BLaER1 treated with 17β-estradiol and CSF1 and Interleukin-3, amounts not matched to agents 10 nM and 100 nM (cell line): ENCODE measurements around the gene HOXC11.

ENCODE experiments used
- H3K27ac ChIP-seq, 11 experiments: shearing (Covaris generic); formaldehyde crosslinking; 2 replicates each; pipeline ENCODE4 v1.8.1; 2022
- H3K27me3 ChIP-seq, 11 experiments: shearing (Covaris generic); formaldehyde crosslinking; 2 replicates each; pipeline ENCODE4 v1.8.1; 2022
- H3K36me3 ChIP-seq, 11 experiments: shearing (Covaris generic); formaldehyde crosslinking; 2 replicates each; pipeline ENCODE4 v1.8.1; 2022
- H3K4me1 ChIP-seq, 10 experiments: shearing (Covaris generic); formaldehyde crosslinking; 2 replicates each; pipeline ENCODE4 v1.8.1; 2022
- H3K4me2 ChIP-seq, 11 experiments: shearing (Covaris generic); formaldehyde crosslinking; 2 replicates each; pipeline ENCODE4 v1.8.1; 2022
- H3K4me3 ChIP-seq, 10 experiments: shearing (Covaris generic); formaldehyde crosslinking; 2 replicates each; pipeline ENCODE4 v1.8.1; 2022
- H3K9ac ChIP-seq, 11 experiments: shearing (Covaris generic); formaldehyde crosslinking; 2 replicates each; pipeline ENCODE4 v1.8.1; 2022
- H3K9me3 ChIP-seq, 11 experiments: shearing (Covaris generic); formaldehyde crosslinking; replicated peaks in 1 of 11; 2 replicates each; pipeline ENCODE4 v1.8.1; 2022
- H4K20me1 ChIP-seq, 11 experiments: shearing (Covaris generic); formaldehyde crosslinking; 2 replicates each; pipeline ENCODE4 v1.8.1; 2022
- Cebpa-rat ChIP-seq, 11 experiments: shearing (Covaris generic); IDR thresholded peaks; 2 replicates each; pipeline ENCODE4 v1.8.1; 2022

Gene HOXC11

DNA sequence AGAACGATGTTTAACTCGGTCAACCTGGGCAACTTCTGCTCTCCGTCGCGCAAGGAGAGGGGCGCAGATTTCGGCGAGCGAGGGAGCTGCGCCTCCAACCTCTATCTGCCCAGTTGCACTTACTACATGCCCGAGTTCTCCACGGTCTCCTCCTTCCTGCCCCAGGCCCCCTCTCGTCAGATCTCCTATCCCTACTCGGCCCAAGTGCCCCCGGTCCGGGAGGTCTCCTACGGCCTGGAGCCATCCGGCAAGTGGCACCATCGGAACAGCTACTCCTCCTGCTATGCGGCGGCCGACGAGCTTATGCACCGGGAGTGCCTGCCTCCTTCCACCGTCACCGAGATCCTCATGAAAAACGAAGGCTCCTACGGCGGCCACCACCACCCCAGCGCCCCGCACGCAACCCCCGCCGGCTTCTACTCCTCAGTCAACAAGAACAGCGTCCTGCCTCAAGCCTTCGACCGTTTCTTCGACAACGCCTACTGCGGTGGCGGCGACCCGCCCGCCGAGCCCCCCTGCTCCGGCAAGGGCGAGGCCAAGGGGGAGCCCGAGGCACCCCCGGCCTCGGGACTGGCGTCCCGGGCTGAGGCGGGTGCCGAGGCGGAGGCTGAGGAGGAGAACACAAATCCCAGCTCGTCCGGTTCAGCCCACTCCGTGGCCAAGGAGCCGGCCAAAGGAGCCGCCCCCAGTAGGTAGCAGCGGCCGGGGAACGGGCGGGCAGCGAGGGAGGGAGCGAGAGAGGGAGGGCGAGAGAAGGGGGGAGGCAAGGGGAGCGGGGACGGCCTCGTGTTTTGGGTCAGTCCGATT, 513 bp downstream of the HOXC11 start:
- Histone ChIP-seq H3K9ac (no peak overlapping the region), H3K4me3 (peak overlapping the region in 2 of 10 experiments; percentile 7 to 11; a peak in 1 of 20 replicates), H3K4me2 (peak overlapping the region in 2 of 11 experiments; percentile 88 to 89; a peak in 3 of 22 replicates), H4K20me1 (peaks cover 0 to 91% (median 71%) of the 10 kb centered on the region in 11 experiments; a peak in 17 of 22 replicates), H3K27ac (no peak overlapping the region), H3K27me3 (peaks cover 100% of the 10 kb centered on the region in 11 experiments), H3K36me3 (no peaks in the 10 kb centered on the region), H3K4me1 (peaks cover 0 to 12% (median 5%) of the 10 kb centered on the region in 10 experiments; a peak in 9 of 20 replicates), H3K9me3 (peaks cover 9 to 44% (median 28%) of the 10 kb centered on the region in 11 experiments)
- no peak for TF ChIP-seq Cebpa-rat (IDR thresholded peaks at IDR 0.05)

- H4K20me1 ChIP-seq: peaks cover 0 to 86% (median 70%) of the 10 kb centered on the region in 11 experiments; a peak in 17 of 22 replicates
- peaks cover 0 to 12% (median 5%) of the 10 kb centered on the region in 10 experiments; a peak in 9 of 20 replicates for H3K4me1 ChIP-seq
- peak within 1 kb of the TSS in 2 of 11 experiments; percentile 57 to 66; a peak in 4 of 22 replicates for H3K9ac ChIP-seq
- H3K27ac ChIP-seq: no peak within 1 kb of the TSS
- peaks cover 9 to 53% (median 28%) of the 10 kb centered on the region in 11 experiments for H3K9me3 ChIP-seq
- no peak for TF ChIP-seq Cebpa-rat (IDR thresholded peaks at IDR 0.05)
- H3K36me3 ChIP-seq: no peaks in the 10 kb centered on the region
- H3K4me3 ChIP-seq: peak within 1 kb of the TSS in 9 of 10 experiments; percentile 19 to 61 (median 47); a peak in 11 of 20 replicates
- H3K27me3 ChIP-seq: peaks cover 100% of the 10 kb centered on the region in 11 experiments
- H3K4me2 ChIP-seq: peak within 1 kb of the TSS; percentile 38 to 89 (median 59); a peak in 21 of 22 replicates
Observed at GRCh38 chr12:53974084-53975063, 1.4 kb downstream of the HOXC11 start, which contains the start of gene HOTAIR. Gene HOTAIR (minus strand): TSS chr12:53974954.

- Histone ChIP-seq H3K27ac (no peak overlapping the region), H3K9ac (no peak overlapping the region), H3K36me3 (no peaks in the 10 kb centered on the region), H3K4me3 (peak overlapping the region in 4 of 10 experiments; percentile 54 to 61 (median 58); a peak in 5 of 20 replicates), H4K20me1 (peaks cover 0 to 86% (median 68%) of the 10 kb centered on the region in 11 experiments; a peak in 17 of 22 replicates), H3K4me2 (peak overlapping the region in 8 of 11 experiments; percentile 2 to 89 (median 68); a peak in 13 of 22 replicates), H3K27me3 (peaks cover 100% of the 10 kb centered on the region in 11 experiments), H3K9me3 (peaks cover 9 to 60% (median 33%) of the 10 kb centered on the region in 11 experiments), H3K4me1 (peaks cover 0 to 12% (median 5%) of the 10 kb centered on the region in 10 experiments; a peak in 9 of 20 replicates)
- no peak for TF ChIP-seq Cebpa-rat (IDR thresholded peaks at IDR 0.05)
Observed at GRCh38 chr12:53975064-53975471, 2.1 kb downstream of the HOXC11 start.

- peak overlapping the region in 3 of 10 experiments; percentile 54 to 59 (median 58); a peak in 4 of 20 replicates for H3K4me3 ChIP-seq
- no peak overlapping the region for H3K9ac ChIP-seq
- no peak overlapping the region for H3K27ac ChIP-seq
- H3K4me1 ChIP-seq: peaks cover 0 to 12% (median 5%) of the 10 kb centered on the region in 10 experiments; a peak in 9 of 20 replicates
- no peak for TF ChIP-seq Cebpa-rat (IDR thresholded peaks at IDR 0.05)
- peaks cover 100% of the 10 kb centered on the region in 11 experiments for H3K27me3 ChIP-seq
- no peaks in the 10 kb centered on the region for H3K36me3 ChIP-seq
- peaks cover 9 to 63% (median 34%) of the 10 kb centered on the region in 11 experiments for H3K9me3 ChIP-seq
- peak overlapping the region in 7 of 11 experiments; percentile 2 to 89 (median 38); a peak in 10 of 22 replicates for H3K4me2 ChIP-seq
- H4K20me1 ChIP-seq: peaks cover 0 to 86% (median 66%) of the 10 kb centered on the region in 11 experiments; a peak in 17 of 22 replicates
Observed at GRCh38 chr12:53975479-53976152, 2.7 kb downstream of the HOXC11 start.

DNA sequence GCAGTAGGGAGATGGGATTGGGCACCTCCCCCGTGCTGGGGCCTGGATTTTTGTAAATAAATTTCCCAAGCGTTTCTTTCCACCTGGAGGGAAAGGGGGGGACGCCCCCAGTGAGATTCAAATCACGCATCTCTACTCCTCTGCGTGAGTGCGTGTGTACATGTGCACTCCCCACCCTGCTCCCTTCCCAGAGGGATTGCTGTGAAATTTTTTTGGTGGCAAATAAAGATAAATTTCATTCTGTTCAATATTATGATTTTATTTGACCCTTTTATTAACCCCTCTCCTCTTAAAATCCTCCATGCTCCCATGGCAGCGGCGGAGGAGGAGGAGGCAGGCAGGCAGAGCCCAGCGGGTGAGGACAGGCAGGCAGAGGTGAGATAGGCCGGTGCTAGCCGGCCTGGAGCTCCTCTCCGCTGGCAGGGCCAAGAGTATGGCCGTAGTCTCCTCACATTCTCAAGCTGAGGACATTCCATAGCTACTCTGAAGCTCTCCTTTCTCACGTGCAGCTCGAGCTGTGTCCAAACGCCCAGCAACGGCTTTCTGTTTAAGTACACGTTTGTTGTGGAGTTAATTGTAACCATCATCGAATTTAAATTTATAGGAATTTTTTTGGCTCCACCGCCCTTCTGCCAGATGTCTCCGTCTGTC, 3.4 kb downstream of the HOXC11 start:
- no peak overlapping the region for H3K4me2 ChIP-seq
- H4K20me1 ChIP-seq: peaks cover 0 to 86% (median 66%) of the 10 kb centered on the region in 11 experiments; a peak in 16 of 22 replicates
- H3K9me3 ChIP-seq: peaks cover 9 to 61% (median 34%) of the 10 kb centered on the region in 11 experiments
- no peak overlapping the region for H3K27ac ChIP-seq
- H3K4me1 ChIP-seq: peaks cover 0 to 12% (median 5%) of the 10 kb centered on the region in 10 experiments; a peak in 9 of 20 replicates
- H3K36me3 ChIP-seq: no peaks in the 10 kb centered on the region
- H3K4me3 ChIP-seq: 0 out of 20 replicates have a peak overlapping the region, but pooled peaks of 1 of the 10 experiments have one; percentile 7
- TF ChIP-seq Cebpa-rat (IDR thresholded peaks at IDR 0.05): no peak
- peaks cover 100% of the 10 kb centered on the region in 11 experiments for H3K27me3 ChIP-seq
- H3K9ac ChIP-seq: no peak overlapping the region

DNA sequence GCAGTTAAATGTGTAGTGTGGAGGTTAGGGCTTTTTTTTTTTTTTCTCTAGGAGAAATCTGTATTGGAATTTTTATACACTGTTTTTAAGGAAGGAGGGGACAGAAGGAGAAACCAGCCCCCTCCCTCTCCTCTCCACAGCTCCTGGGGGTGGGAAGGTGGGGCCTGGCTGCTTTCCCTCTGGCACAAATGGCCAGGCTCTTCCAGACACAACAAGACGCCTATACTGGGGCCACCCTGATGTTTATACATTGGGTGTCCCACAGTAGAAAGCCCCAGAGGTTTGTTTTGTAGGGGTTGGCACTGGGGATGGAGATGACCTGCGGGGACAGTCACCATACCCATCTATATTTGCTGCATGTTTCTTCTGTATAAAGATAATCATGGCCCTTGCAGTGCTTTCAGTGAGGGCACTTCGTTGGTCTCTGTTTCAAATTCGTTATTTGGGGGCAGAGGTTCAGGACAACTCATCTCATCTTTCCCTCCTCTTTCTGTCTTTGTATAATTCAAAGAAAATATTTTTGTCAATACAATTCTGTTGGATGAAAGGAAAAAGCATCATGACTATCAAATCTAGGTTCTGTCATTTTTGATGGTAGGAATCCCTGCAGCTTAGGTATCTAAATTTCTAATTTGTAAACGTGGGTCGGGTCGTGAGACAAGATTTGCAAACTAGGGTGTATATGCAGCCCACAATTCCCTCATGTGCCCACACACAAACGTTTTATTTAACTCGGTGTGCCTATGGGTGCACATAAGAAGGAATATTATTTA, 4.1 kb downstream of the HOXC11 start:
- Histone ChIP-seq H3K27me3 (peaks cover 100% of the 10 kb centered on the region in 11 experiments), H3K36me3 (no peaks in the 10 kb centered on the region), H3K27ac (no peak overlapping the region), H3K9me3 (peaks cover 9 to 60% (median 34%) of the 10 kb centered on the region in 11 experiments), H3K4me2 (no peak overlapping the region), H4K20me1 (peaks cover 0 to 86% (median 66%) of the 10 kb centered on the region in 11 experiments; a peak in 16 of 22 replicates), H3K9ac (no peak overlapping the region), H3K4me1 (peaks cover 0 to 12% (median 5%) of the 10 kb centered on the region in 10 experiments; a peak in 9 of 20 replicates), H3K4me3 (no peak overlapping the region)
- TF ChIP-seq Cebpa-rat (IDR thresholded peaks at IDR 0.05): no peak
